Measurements from ENCODE around the gene TTN. TPM values are rescaled to one million over a fixed set of nuclear protein-coding genes. Genes with fewer than 3 reads are reported as not detected.

The TTN gene
- polyA plus RNA-seq, 3 donors, result under 0.01 to 0.12 (median 0.08) TPM

- no peaks in the 10 kb centered on the region for H3K27me3 ChIP-seq (ENCODE audit: control insufficient read depth in 2 of 2, insufficient read depth in 2 of 2, low read length in 2 of 2)
- WGBS (ENCODE audit: insufficient coverage), result 7% methylated on average over 2 of the region's 4 CpGs
- no peaks in the 10 kb centered on the region for H3K36me3 Mint-ChIP-seq
- intact Hi-C loops (cut with micrococcal nuclease), result loop anchor here in 1 of 2 donors (1.0 kb wide), 1 partner anchor 28 kb away; the partner anchor contains the start of genes PJVK and PRKRA
- no peaks in the 10 kb centered on the region for H3K9me3 Mint-ChIP-seq
- no peaks in the 10 kb centered on the region for H3K27me3 Mint-ChIP-seq (ENCODE audit: low read depth in 3 of 3)
- peaks cover 9% of the 10 kb centered on the region for H4K20me1 ChIP-seq (ENCODE audit: insufficient read depth, low read length)
- H3K27ac Mint-ChIP-seq, result peak overlapping the region; percentile 97 to 100 (median 99)
- peak overlapping the region; percentile 91 for H3K9ac ChIP-seq (ENCODE audit: insufficient read depth, low read length, poor library complexity, severe bottlenecking)
- peak overlapping the region; percentile 96 for H2AFZ ChIP-seq (ENCODE audit: insufficient read depth, low read depth, low read length, poor library complexity, severe bottlenecking)
- peaks cover 33 to 39% of the 10 kb centered on the region in 2 donors for H3K4me1 ChIP-seq (ENCODE audit: control insufficient read depth in 1 of 2, insufficient read depth in 2 of 2, low read length in 2 of 2)
- H3K9me3 ChIP-seq (replicated peaks in 1 of 2; ENCODE audit: control insufficient read depth in 1 of 2, insufficient read depth in 1 of 2, low read length in 2 of 2), result no peaks in the 10 kb centered on the region
- peaks cover 38% of the 10 kb centered on the region for H3K4me1 Mint-ChIP-seq
- peak overlapping the region; percentile 95 to 98 for H3K4me3 Mint-ChIP-seq
- peak overlapping the region; percentile 97 for H3K4me2 ChIP-seq (replicated peaks; ENCODE audit: extremely low read depth, low read length, poor library complexity, severe bottlenecking)
- TF ChIP-seq CTCF (IDR thresholded peaks at IDR 0.05), result peak; percentile 75
- no peak for DNase-seq
- H3K4me3 ChIP-seq (replicated peaks in 1 of 3; ENCODE audit: low read depth in 2 of 3, low read length in 3 of 3), result peak overlapping the region; percentile 80 to 98 (median 92)
- peak overlapping the region; percentile 90 to 99 for H3K27ac ChIP-seq (ENCODE audit: low read depth in 1 of 2, low read length in 2 of 2)
- H3K36me3 ChIP-seq (replicated peaks in 1 of 2; ENCODE audit: control insufficient read depth in 1 of 2, insufficient read depth in 2 of 2, low read length in 2 of 2), result no peaks in the 10 kb centered on the region
- H3K79me2 ChIP-seq (ENCODE audit: insufficient read depth, low read length), result peaks cover 41% of the 10 kb centered on the region
Measured at GRCh38 chr2:178479275-178479616, 328.0 kb downstream of the TTN start.

- TF ChIP-seq CTCF (IDR thresholded peaks at IDR 0.05), result peak; percentile 91
- Histone ChIP-seq H3K9me3 (replicated peaks in 1 of 2; ENCODE audit: control insufficient read depth in 1 of 2, insufficient read depth in 1 of 2, low read length in 2 of 2) (no peaks in the 10 kb centered on the region), H3K79me2 (ENCODE audit: insufficient read depth, low read length) (peaks cover 35% of the 10 kb centered on the region), H2AFZ (ENCODE audit: insufficient read depth, low read depth, low read length, poor library complexity, severe bottlenecking) (peak within 1 kb of the TSS; percentile 96), H4K20me1 (ENCODE audit: insufficient read depth, low read length) (peaks cover 3% of the 10 kb centered on the region), H3K27me3 (ENCODE audit: control insufficient read depth in 2 of 2, insufficient read depth in 2 of 2, low read length in 2 of 2) (no peaks in the 10 kb centered on the region), H3K4me3 (replicated peaks in 1 of 3; ENCODE audit: low read depth in 2 of 3, low read length in 3 of 3) (peak within 1 kb of the TSS; percentile 80 to 98 (median 92)), H3K4me2 (replicated peaks; ENCODE audit: extremely low read depth, low read length, poor library complexity, severe bottlenecking) (peak within 1 kb of the TSS; percentile 97), H3K27ac (ENCODE audit: low read depth in 1 of 2, low read length in 2 of 2) (peak within 1 kb of the TSS; percentile 90 to 99), H3K9ac (ENCODE audit: insufficient read depth, low read length, poor library complexity, severe bottlenecking) (peak within 1 kb of the TSS; percentile 91), H3K36me3 (replicated peaks in 1 of 2; ENCODE audit: control insufficient read depth in 1 of 2, insufficient read depth in 2 of 2, low read length in 2 of 2) (no peaks in the 10 kb centered on the region), H3K4me1 (ENCODE audit: control insufficient read depth in 1 of 2, insufficient read depth in 2 of 2, low read length in 2 of 2) (peaks cover 33 to 39% of the 10 kb centered on the region in 2 donors)
- H3K27ac Mint-ChIP-seq, result peak within 1 kb of the TSS; percentile 97 to 100 (median 99)
- H3K4me3 Mint-ChIP-seq, result peak within 1 kb of the TSS; percentile 95 to 98
- H3K36me3 Mint-ChIP-seq, result no peaks in the 10 kb centered on the region
- peak; percentile 79 to 81 (median 80) for DNase-seq
- H3K9me3 Mint-ChIP-seq, result no peaks in the 10 kb centered on the region
- 0% methylated on average over 46 of the region's 56 CpGs for WGBS (ENCODE audit: insufficient coverage)
- peaks cover 34% of the 10 kb centered on the region for H3K4me1 Mint-ChIP-seq
- intact Hi-C loops (cut with micrococcal nuclease), result loop anchor here in 1 of 2 donors (1.0 kb wide), 1 partner anchor 27 kb away; the partner anchor contains the start of genes PJVK and PRKRA
- no peaks in the 10 kb centered on the region for H3K27me3 Mint-ChIP-seq (ENCODE audit: low read depth in 3 of 3)
Measured at GRCh38 chr2:178478439-178479274, 328.6 kb downstream of the TTN start, which contains the start of gene FKBP7. FKBP7 (minus strand) TSS chr2:178478600; CDS start chr2:178478499, 101 bp downstream.

All from CD14-positive monocyte (primary cell).